GM19395 (cell line): ENCODE data around the gene GLT6D1.

Experiments
- ATAC-seq: cut with Tn5 transposase; IDR thresholded peaks from one replicate; pipeline ENCODE4 v1.9.1; 2021; ENCODE audit warnings: mild to moderate bottlenecking, moderate library complexity; ENCODE audit not compliant: unreplicated experiment

GLT6D1 gene

GRCh38 chr9:135587658-135588057, 51.7 kb downstream of the GLT6D1 start:
- no peak for ATAC-seq

- ATAC-seq = no peak
These were observed 52.7 kb downstream of the GLT6D1 start for GRCh38 chr9:135586601-135587109.

GRCh38 chr9:135584934-135585333, 54.4 kb downstream of the GLT6D1 start:
- no peak for ATAC-seq

- ATAC-seq = no peak
These were observed 55.0 kb downstream of the GLT6D1 start for GRCh38 chr9:135584371-135584770.

- ATAC-seq = no peak
These were observed 55.7 kb downstream of the GLT6D1 start for GRCh38 chr9:135583688-135584011.

GRCh38 chr9:135582966-135583687, 56.2 kb downstream of the GLT6D1 start:
- ATAC-seq = no peak

GRCh38 chr9:135582541-135582940, 56.8 kb downstream of the GLT6D1 start:
- no peak for ATAC-seq

- ATAC-seq = no peak
These were observed 57.5 kb downstream of the GLT6D1 start for GRCh38 chr9:135581636-135582426.

- ATAC-seq = no peak
These were observed 58.5 kb downstream of the GLT6D1 start for GRCh38 chr9:135580664-135581380.

- no peak for ATAC-seq
These were observed 59.3 kb downstream of the GLT6D1 start for GRCh38 chr9:135579889-135580660.

GRCh38 chr9:135579356-135579755, 60.0 kb downstream of the GLT6D1 start:
- no peak for ATAC-seq

- no peak for ATAC-seq
These were observed 62.1 kb downstream of the GLT6D1 start for GRCh38 chr9:135577256-135577655.

GRCh38 chr9:135575995-135576631, 63.2 kb downstream of the GLT6D1 start:
- ATAC-seq = no peak

- ATAC-seq = no peak
These were observed 64.4 kb downstream of the GLT6D1 start for GRCh38 chr9:135574943-135575342.

- ATAC-seq = no peak
These were observed 65.0 kb downstream of the GLT6D1 start for GRCh38 chr9:135574331-135574730.
